CD4-positive, alpha-beta T cell (primary cell): ENCODE results near the gene OR7C1. TPM values are rescaled to one million over a fixed set of nuclear protein-coding genes. Genes with fewer than 3 reads are reported as not detected.

Experiments used
- ATAC-seq: fragments of 200-7000 bp; cut with Tn5 transposase; one replicate; pipeline ENCODE4 v1.10.0; 2022; ENCODE audit warnings: mild to moderate bottlenecking; ENCODE audit not compliant: poor library complexity
- CTCF ChIA-PET: fragments of 350-600 bp; sonication (Branson Sonifier 250); formaldehyde crosslinking; loops from one replicate; lab custom pipeline; 2021; ENCODE audit warnings: antibody characterized with exemption, inconsistent platforms; lab: Charles Lee
- POLR2A ChIA-PET: fragments of 350-600 bp; sonication (Branson Sonifier 250); formaldehyde crosslinking; loops from one replicate; lab custom pipeline; 2021; ENCODE audit warnings: antibody characterized with exemption, inconsistent platforms; lab: Charles Lee
- DNase-seq, 14 experiments: peaks; one replicate each; pipeline ENCODE4 v3.0.0-alpha.2; 2013 to 2020; ENCODE audit warnings: mixed read lengths in 2 of 14
- H3K27ac ChIP-seq, 2 donors: one replicate each; pipeline versions ENCODE4 v1.5.1 to v1.7.0; 2013; ENCODE audit warnings: low read length in 2 of 2, low read depth in 1 of 2, mild to moderate bottlenecking in 1 of 2
- H3K27me3 ChIP-seq, 2 experiments: 1 replicate in 1 of 2; 2 replicates in 1 of 2; pipeline versions ENCODE4 v1.6.1 to v1.7.0; 2013; ENCODE audit warnings: low read length in 2 of 2, control low read depth in 1 of 2, mild to moderate bottlenecking in 1 of 2, moderate library complexity in 1 of 2; ENCODE audit not compliant: insufficient read depth in 2 of 2, control insufficient read depth in 1 of 2
- H3K36me3 ChIP-seq: one replicate; pipeline ENCODE4 v1.6.1; 2013; ENCODE audit warnings: low read length, control low read depth; ENCODE audit not compliant: insufficient read depth
- H3K4me1 ChIP-seq: one replicate; pipeline ENCODE4 v1.6.1; 2013; ENCODE audit warnings: low read length, control low read depth; ENCODE audit not compliant: insufficient read depth
- H3K4me3 ChIP-seq: one replicate; pipeline ENCODE4 v1.5.1; 2013; ENCODE audit warnings: mild to moderate bottlenecking, low read length, moderate library complexity
- H3K9me3 ChIP-seq, 2 experiments: 1 replicate in 1 of 2; 2 replicates in 1 of 2; pipeline versions ENCODE4 v1.6.1 to v1.7.0; 2013; ENCODE audit warnings: low read length in 2 of 2, mild to moderate bottlenecking in 2 of 2, control low read depth in 1 of 2, moderate library complexity in 1 of 2; ENCODE audit not compliant: control insufficient read depth in 1 of 2, insufficient read depth in 1 of 2
- H3K27ac Mint-ChIP-seq: one replicate; pipeline ENCODE4 v1.8.0; 2020; ENCODE audit warnings: mixed read lengths
- H3K27me3 Mint-ChIP-seq: one replicate; pipeline ENCODE4 v1.8.0; 2021; ENCODE audit warnings: mixed read lengths
- H3K36me3 Mint-ChIP-seq: one replicate; pipeline ENCODE4 v1.8.0; 2021; ENCODE audit warnings: low read depth, mixed read lengths
- H3K4me1 Mint-ChIP-seq: one replicate; pipeline ENCODE4 v1.8.0; 2021; ENCODE audit warnings: low read depth, mixed read lengths
- H3K4me3 Mint-ChIP-seq: one replicate; pipeline ENCODE4 v1.8.0; 2020; ENCODE audit warnings: mild to moderate bottlenecking, mixed read lengths
- H3K9me3 Mint-ChIP-seq: one replicate; pipeline ENCODE4 v1.8.0; 2020; ENCODE audit warnings: mixed read lengths
- intact Hi-C, 2 experiments: fragments of 100-400 bp; cut with DNase I in 1 of 2; cut with micrococcal nuclease in 1 of 2; formaldehyde crosslinking; loops; one replicate each; pipeline versions ENCODE4 v1.15.1 to v1.9.0; 2023 to 2025; cut with DNase I, micrococcal nuclease
- total RNA-seq, 174 experiments: library from RNA in 2 of 174; stranded (reverse) in 2 of 174; gene quantifications; one replicate each; pipeline ENCODE4 v1.2.3 and lab custom pipeline; 2021 to 2026
- TF ChIP-seq, protein P1 (sequence below): fragments of 200-600 bp; IDR thresholded peaks from one replicate; pipeline ENCODE4 v1.8.0; 2022; ENCODE audit warnings: antibody characterized with exemption, mild to moderate bottlenecking

Gene OR7C1
- total RNA-seq, 2 experiments from 2014 or later: not detected

DNA sequence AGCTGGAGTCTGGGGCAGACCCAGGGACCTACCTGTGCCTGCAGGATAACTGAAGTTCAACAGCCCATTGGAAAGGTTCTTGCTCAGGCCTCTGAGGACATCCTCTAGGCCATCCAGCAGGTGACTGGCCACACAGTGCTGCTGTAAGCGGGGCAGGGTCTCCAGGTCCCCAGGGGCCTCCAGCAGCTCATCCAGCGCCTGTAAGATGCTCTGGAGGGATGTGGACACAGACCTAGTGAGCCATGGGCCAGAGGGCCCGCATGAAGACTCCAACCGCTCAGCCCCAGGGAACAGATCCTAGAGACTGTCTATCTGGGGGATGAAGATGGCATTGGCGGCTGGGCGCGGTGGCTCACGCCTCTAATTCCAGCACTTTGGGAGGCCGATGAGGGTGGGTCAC is 70.6 kb downstream of the OR7C1 start:
- TF ChIP-seq, protein P1, sequence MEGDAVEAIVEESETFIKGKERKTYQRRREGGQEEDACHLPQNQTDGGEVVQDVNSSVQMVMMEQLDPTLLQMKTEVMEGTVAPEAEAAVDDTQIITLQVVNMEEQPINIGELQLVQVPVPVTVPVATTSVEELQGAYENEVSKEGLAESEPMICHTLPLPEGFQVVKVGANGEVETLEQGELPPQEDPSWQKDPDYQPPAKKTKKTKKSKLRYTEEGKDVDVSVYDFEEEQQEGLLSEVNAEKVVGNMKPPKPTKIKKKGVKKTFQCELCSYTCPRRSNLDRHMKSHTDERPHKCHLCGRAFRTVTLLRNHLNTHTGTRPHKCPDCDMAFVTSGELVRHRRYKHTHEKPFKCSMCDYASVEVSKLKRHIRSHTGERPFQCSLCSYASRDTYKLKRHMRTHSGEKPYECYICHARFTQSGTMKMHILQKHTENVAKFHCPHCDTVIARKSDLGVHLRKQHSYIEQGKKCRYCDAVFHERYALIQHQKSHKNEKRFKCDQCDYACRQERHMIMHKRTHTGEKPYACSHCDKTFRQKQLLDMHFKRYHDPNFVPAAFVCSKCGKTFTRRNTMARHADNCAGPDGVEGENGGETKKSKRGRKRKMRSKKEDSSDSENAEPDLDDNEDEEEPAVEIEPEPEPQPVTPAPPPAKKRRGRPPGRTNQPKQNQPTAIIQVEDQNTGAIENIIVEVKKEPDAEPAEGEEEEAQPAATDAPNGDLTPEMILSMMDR: no peak
- H3K36me3 ChIP-seq: peaks cover 2% of the 10 kb centered on the region

DNA sequence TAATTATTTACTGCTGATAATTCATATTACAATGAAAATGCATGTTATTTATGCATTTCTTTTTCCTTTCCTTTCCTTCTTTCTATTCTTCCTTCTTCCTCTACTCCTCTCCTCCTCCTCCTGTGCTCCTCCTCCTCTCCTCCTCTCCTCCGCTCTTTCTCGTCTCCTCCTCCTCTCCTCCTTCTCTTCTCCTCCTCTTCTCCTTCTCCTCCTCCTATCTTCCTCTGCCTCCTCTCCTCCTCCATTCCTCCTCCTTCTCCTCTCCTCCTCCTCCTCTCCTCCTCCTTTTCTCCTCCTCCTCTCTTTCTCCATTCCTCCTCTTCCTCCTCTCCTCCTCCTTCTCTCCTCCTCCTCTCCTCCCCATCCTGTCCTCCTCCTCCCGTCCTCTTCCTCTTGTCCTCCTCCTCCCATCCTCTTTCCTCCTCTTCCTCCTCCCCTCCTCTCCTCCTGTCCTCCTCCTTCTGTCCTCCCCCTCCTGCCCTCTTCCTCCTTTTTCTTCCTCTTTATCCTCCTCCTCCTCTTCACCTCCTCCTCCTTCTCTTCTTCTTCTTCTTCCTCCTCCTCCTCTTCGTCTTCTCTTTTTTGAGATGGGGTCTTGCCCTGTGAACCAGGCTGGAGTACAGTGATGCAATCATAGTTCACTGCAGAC is 71.4 kb downstream of the OR7C1 start:
- Mint-ChIP-seq H3K27me3 (peaks cover 22% of the 10 kb centered on the region), H3K27ac (no peak overlapping the region), H3K9me3 (peaks cover 3% of the 10 kb centered on the region), H3K36me3 (peaks cover 4% of the 10 kb centered on the region), H3K4me3 (no peak overlapping the region), H3K4me1 (no peaks in the 10 kb centered on the region)
- Histone ChIP-seq H3K4me1 (no peaks in the 10 kb centered on the region), H3K36me3 (peaks cover 2% of the 10 kb centered on the region), H3K27ac (no peak overlapping the region), H3K27me3 (peaks cover 0 to 7% of the 10 kb centered on the region in 2 experiments), H3K9me3 (peaks cover 0 to 9% of the 10 kb centered on the region in 2 experiments), H3K4me3 (no peak overlapping the region)
- ChIA-PET CTCF (no interaction called here), POLR2A (no interaction called here)
- DNase-seq (no peak), ATAC-seq (no peak)
- TF ChIP-seq, protein P1: no peak
- intact Hi-C loops: no loop called here

More for the DNA sequence above, 70.6 kb downstream of the OR7C1 start:
- CTCF ChIA-PET: no interaction called here
- no peak overlapping the region for H3K27ac ChIP-seq
- peaks cover 0 to 7% of the 10 kb centered on the region in 2 experiments for H3K27me3 ChIP-seq
- ATAC-seq (no peak), DNase-seq (no peak)
- no peak overlapping the region for H3K27ac Mint-ChIP-seq
- H3K9me3 Mint-ChIP-seq: peaks cover 3% of the 10 kb centered on the region
- no peak overlapping the region for H3K4me3 ChIP-seq
- intact Hi-C loops: no loop called here
- no peaks in the 10 kb centered on the region for H3K4me1 Mint-ChIP-seq
- H3K27me3 Mint-ChIP-seq: peaks cover 22% of the 10 kb centered on the region
- no peaks in the 10 kb centered on the region for H3K4me1 ChIP-seq
- peaks cover 4% of the 10 kb centered on the region for H3K36me3 Mint-ChIP-seq
- H3K9me3 ChIP-seq: peaks cover 0 to 9% of the 10 kb centered on the region in 2 experiments
- POLR2A ChIA-PET: no interaction called here
- H3K4me3 Mint-ChIP-seq: no peak overlapping the region

DNA sequence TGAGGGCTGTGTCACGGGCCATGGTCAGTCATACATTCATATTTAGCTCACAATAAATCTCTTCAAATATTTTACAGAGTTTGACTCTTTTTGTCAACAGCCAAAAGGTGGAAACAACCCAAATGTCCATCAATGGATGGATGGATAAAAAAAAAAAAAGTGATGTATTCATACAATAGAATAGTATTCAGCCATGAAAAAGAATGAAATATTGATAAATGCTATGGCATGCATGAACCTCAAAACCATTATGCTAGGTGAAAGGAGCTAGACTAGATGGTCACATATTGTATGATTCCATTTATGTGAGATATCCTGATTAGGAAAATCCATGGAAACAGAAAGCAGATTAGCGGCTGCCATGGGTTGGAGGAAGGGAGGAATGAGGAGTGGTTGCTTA is 72.9 kb downstream of the OR7C1 start:
- H3K9me3 ChIP-seq: peaks cover 0 to 5% of the 10 kb centered on the region in 2 experiments
- peaks cover 22% of the 10 kb centered on the region for H3K27me3 Mint-ChIP-seq
- intact Hi-C loops: no loop called here
- TF ChIP-seq, protein P1: no peak
- H3K27ac Mint-ChIP-seq: no peak overlapping the region
- peaks cover 3% of the 10 kb centered on the region for H3K9me3 Mint-ChIP-seq
- ATAC-seq: no peak
- no peak overlapping the region for H3K4me3 ChIP-seq
- H3K36me3 Mint-ChIP-seq: peaks cover 4% of the 10 kb centered on the region
- H3K27me3 ChIP-seq: peaks cover 0 to 7% of the 10 kb centered on the region in 2 experiments
- DNase-seq: no peak
- peaks cover 2% of the 10 kb centered on the region for H3K36me3 ChIP-seq
- ChIA-PET POLR2A (no interaction called here), CTCF (no interaction called here)
- no peak overlapping the region for H3K4me3 Mint-ChIP-seq
- H3K27ac ChIP-seq: no peak overlapping the region
- H3K4me1 ChIP-seq: no peaks in the 10 kb centered on the region
- H3K4me1 Mint-ChIP-seq: no peaks in the 10 kb centered on the region
